Right ventricle myocardium inferior (tissue), 1 donor: ENCODE results near the gene KREMEN2. TPM values are rescaled to one million over a fixed set of nuclear protein-coding genes. Genes with fewer than 3 reads are reported as not detected.

ENCODE experiments used
- ATAC-seq: fragments of 200-7000 bp; cut with Tn5 transposase; one replicate; pipeline ENCODE4 v1.9.1; 2020; ENCODE audit warnings: mild to moderate bottlenecking, moderate library complexity
- DNase-seq: peaks from one replicate; pipeline ENCODE4 v3.0.0; 2021; ENCODE audit errors: missing footprints
- intact Hi-C: fragments of 100-400 bp; cut with DNase I; formaldehyde crosslinking; loops from one replicate; pipeline ENCODE4 v1.11.0; 2022
- total RNA-seq: library from RNA; stranded (reverse); fragmentation: NEBNext Ultra II Directional; extraction: Animal tissue kit (Norgen Biotek cat#: 25700); gene quantifications from one replicate; pipeline ENCODE4 v1.2.1, GENCODE V29; 2021
- donor health status: DM: no; HTN: yes; CAD: no; lungs with severe emphysema.

The KREMEN2 gene
- total RNA-seq, 1 donor from 2014 or later = not detected

GRCh38 chr16:3010510-3010909 lies 46.4 kb downstream of the KREMEN2 start:
- DNase-seq (no peak), ATAC-seq (no peak)
- intact Hi-C loops = no loop called here

- ATAC-seq (no peak), DNase-seq (no peak)
- intact Hi-C loops = no loop called here
These were observed 48.2 kb downstream of the KREMEN2 start for GRCh38 chr16:3012246-3012645.

- DNase-seq (no peak), ATAC-seq (no peak)
- intact Hi-C loops = no loop called here
These were observed 48.8 kb downstream of the KREMEN2 start, which contains the start of gene CLDN9 for GRCh38 chr16:3012828-3013420. CLDN9 (plus strand) TSS chr16:3012923; CDS start chr16:3013363, 440 bp downstream.

- intact Hi-C loops = no loop called here
- ATAC-seq (no peak), DNase-seq (no peak)
These were observed 49.4 kb downstream of the KREMEN2 start for GRCh38 chr16:3013491-3013951.

GRCh38 chr16:3013998-3014690 lies 50.1 kb downstream of the KREMEN2 start:
- ATAC-seq (no peak), DNase-seq (no peak)
- intact Hi-C loops = no loop called here

- intact Hi-C loops = no loop called here
- ATAC-seq = no peak
These were observed 50.9 kb downstream of the KREMEN2 start for GRCh38 chr16:3014971-3015370.

GRCh38 chr16:3015865-3016521 lies 51.9 kb downstream of the KREMEN2 start:
- intact Hi-C loops = no loop called here
- no peak for ATAC-seq
- no peak for DNase-seq

More at GRCh38 chr16:3014971-3015370, 50.9 kb downstream of the KREMEN2 start:
- DNase-seq = no peak

- intact Hi-C loops = no loop called here
- DNase-seq = no peak
- no peak for ATAC-seq
These were observed 53.3 kb downstream of the KREMEN2 start for GRCh38 chr16:3017344-3017743.

Other genes starting within 250 kb of the KREMEN2 start
- 0.30 TPM for gene PRSS27, start 244.1 kb upstream of the KREMEN2 start, total RNA-seq
- 239 TPM for gene SRRM2, start 211.6 kb upstream of the KREMEN2 start, total RNA-seq
- gene ELOB, start 187.0 kb upstream of the KREMEN2 start, total RNA-seq = 336 TPM
- gene PRSS33, start 176.7 kb upstream of the KREMEN2 start, total RNA-seq = not detected
- gene PRSS41, start 165.8 kb upstream of the KREMEN2 start, total RNA-seq = not detected
- gene PRSS21, start 147.0 kb upstream of the KREMEN2 start, total RNA-seq = not detected
- gene ZG16B, start 134.0 kb upstream of the KREMEN2 start, total RNA-seq = 0.35 TPM
- gene PRSS22, start 106.1 kb upstream of the KREMEN2 start, total RNA-seq = not detected
- gene FLYWCH2, start 81.1 kb upstream of the KREMEN2 start, total RNA-seq = 31.3 TPM
- 34.5 TPM for gene FLYWCH1, start 52.3 kb upstream of the KREMEN2 start, total RNA-seq
- 11.4 TPM for gene PAQR4, start 5.1 kb downstream of the KREMEN2 start, total RNA-seq
- 2.9 TPM for gene PKMYT1, start 16.2 kb downstream of the KREMEN2 start, total RNA-seq
- gene CLDN9, start 48.6 kb downstream of the KREMEN2 start, total RNA-seq = 0.32 TPM
- gene CLDN6, start 53.9 kb downstream of the KREMEN2 start, total RNA-seq = not detected
- 42.8 TPM for gene TNFRSF12A, start 56.1 kb downstream of the KREMEN2 start, total RNA-seq
- gene HCFC1R1, start 59.7 kb downstream of the KREMEN2 start, total RNA-seq = 68.6 TPM
- 12.9 TPM for gene THOC6, start 59.8 kb downstream of the KREMEN2 start, total RNA-seq
- not detected for gene BICDL2, start 72.7 kb downstream of the KREMEN2 start, total RNA-seq
- gene MMP25, start 82.3 kb downstream of the KREMEN2 start, total RNA-seq = 1.7 TPM
- gene IL32, start 101.4 kb downstream of the KREMEN2 start, total RNA-seq = 57.8 TPM
- gene ZSCAN10, start 135.0 kb downstream of the KREMEN2 start, total RNA-seq = not detected
- gene ZNF205, start 148.3 kb downstream of the KREMEN2 start, total RNA-seq = 7.4 TPM
- 6.2 TPM for gene ZNF213, start 170.8 kb downstream of the KREMEN2 start, total RNA-seq
- gene OR1F1, start 223.9 kb downstream of the KREMEN2 start, total RNA-seq = not detected